Glomerular visceral epithelial cell (primary cell): ENCODE results near the gene SSTR5.
A peak's percentile ranks its signal among the peaks of the same experiment; 100 is the strongest.
"Not testable (repeated sequence)": the region's sequence is repeated elsewhere in the genome, so short reads cannot be mapped to it uniquely, and the experiment has no call there.

ENCODE experiments used
- DNase-seq: peaks from one replicate; pipeline ENCODE4 v3.0.0-alpha.2; 2016; ENCODE audit errors: extremely low spot score

Gene SSTR5

DNA sequence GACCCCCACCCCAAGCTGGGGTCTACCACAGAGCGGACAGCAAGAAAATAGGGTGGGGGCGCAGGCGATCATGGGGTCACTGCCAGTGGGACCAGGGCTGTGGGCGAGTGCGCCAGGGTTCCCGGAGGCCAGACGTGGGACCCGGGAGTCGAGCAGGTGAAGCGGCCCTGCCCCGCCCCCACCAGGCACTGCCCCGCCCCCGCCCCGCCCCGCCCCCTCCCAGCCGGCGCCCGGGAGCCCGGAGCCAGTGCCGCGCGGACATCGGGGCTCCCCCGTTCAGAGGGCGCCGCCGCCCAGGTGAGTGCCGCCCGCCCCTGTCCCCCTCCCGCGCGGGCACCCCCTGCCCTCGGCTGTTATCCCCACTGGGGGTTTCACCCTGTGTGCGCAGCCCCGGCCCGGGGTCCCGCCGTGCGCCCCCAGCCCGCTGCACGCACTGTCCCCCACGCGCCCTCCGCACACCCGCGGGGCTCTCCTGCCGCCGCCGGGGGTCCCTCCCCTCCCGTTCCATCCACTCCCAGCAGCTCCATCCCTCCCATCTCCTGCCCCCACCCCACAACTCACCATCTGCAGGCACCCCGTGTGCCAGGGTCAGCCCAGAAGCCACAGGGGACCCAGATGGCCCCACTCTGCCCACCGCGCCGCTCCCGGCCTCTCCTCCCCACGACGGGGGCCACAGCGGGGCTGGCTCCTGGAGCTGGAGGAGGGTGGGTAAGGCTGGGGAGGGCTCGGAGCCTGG lies at the start of gene SSTR5:
Gene SSTR5 (plus strand): TSS at position 222 of the 736 bp plus-strand sequence. CDS start 6,122 bp downstream, outside the sequence.
- no peak for DNase-seq

DNA sequence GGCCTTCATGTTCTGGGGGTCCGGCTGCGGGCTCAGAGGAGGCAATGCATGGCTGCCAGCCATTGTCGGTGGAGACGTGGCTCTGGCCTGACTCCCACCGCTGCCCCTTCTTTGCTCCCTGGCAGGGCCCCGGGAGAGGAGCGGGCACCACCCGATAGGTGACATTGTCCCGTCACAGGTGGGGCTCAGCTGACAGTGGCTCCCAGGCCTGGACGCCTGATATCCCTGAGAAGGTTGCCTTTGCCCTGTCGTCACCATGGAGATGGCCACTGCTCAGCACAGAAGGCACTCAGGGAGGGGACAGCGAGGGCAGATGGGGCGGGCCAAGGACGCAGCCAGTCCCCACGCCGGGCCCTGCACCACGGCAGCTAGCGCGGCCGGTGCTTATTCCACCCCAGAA lies 48.4 kb upstream of the SSTR5 start:
- no peak for DNase-seq

GRCh38 chr16:1025183-1025809 lies 47.3 kb upstream of the SSTR5 start:
- DNase-seq, result not testable (repeated sequence)

DNA sequence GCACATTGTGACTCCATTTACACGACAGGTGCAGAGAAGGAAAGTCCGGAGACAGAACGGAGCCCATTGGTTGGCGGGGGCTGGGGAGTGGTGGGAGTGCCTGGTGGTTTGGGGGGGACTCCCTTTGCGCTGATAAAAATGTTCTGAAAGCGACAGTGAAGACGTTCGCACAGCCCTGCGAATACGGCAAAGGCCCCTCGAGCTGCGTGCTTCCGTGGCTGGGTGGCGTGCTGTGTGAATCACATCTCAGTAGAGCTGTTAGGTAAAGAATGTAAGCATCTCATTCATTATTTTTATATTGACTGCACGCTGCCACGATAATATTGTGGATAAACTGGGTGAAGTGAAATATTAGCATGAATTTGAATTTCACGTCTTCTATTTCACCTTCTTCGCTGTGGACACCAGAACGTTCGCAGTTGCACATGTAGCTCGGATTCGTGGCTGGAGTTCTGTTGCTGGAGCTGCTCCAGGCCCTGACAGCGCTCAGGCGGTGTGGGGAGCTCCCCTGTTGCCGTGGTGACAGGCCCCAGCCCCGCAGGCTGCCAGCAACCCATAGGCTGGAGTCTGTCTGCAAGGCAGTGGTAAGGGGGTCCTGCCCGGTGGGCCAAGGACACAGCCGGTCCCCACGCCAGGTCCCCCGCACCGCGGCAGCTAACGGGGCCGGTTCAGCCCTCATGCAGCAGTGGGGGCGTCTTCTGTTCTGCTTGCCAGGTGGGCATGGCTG lies 46.3 kb upstream of the SSTR5 start:
- DNase-seq, result no peak

DNA sequence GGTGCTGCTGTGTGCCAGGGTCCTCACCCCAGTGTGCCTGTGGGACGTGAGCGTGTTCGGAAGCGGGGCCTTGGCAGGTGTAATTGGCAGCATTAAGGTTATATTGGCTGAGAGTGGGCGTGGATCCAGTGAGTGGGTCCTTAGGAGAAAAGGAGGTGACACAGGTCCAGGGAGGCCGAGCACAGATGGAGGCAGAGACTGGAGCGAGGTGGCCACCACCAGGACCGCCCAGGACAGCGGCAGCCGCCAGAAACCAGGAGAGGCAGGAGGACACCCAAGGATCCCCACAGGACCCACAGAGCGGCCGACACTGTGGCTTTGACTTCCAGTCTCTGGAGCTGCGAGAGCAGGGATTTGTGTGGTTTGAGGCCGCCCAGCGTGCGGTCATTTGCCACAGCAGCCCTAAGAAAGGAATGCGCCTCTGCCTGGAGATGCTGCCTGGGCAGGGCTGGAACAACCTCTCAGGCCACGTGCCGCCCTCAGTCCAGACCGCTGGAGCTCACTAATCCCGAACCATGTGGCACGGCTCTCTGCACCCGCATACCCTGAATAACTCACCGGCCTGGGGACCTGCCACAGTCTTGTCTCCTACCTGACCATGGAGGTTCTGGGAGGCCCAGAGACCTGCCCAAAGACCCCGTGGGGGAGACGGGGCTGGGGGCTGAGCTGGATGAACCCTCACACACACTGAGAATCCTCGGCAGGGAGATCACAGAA lies 45.6 kb upstream of the SSTR5 start:
- DNase-seq, result no peak

DNA sequence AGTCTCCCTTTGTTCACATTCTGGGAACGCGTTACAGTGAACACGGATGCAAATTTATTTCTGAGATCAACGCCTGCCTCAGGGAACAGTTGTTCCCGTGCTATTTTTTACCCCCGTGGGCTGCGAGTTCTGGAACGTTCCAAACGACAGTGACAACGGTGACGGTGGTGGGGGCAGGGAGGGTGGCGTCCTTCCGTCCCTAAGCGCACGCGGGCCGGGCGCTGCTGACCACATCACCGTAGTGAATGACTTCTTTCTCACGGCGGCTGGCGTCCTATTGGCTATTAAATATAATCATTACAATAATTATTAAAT lies 45.1 kb upstream of the SSTR5 start:
- DNase-seq, result no peak

- DNase-seq, result no peak
Measured at GRCh38 chr16:1028056-1028455, 44.5 kb upstream of the SSTR5 start.

- no peak for DNase-seq
Measured at GRCh38 chr16:1028524-1029258, 43.9 kb upstream of the SSTR5 start.

GRCh38 chr16:1029259-1029545 lies 43.3 kb upstream of the SSTR5 start:
- DNase-seq, result no peak

DNA sequence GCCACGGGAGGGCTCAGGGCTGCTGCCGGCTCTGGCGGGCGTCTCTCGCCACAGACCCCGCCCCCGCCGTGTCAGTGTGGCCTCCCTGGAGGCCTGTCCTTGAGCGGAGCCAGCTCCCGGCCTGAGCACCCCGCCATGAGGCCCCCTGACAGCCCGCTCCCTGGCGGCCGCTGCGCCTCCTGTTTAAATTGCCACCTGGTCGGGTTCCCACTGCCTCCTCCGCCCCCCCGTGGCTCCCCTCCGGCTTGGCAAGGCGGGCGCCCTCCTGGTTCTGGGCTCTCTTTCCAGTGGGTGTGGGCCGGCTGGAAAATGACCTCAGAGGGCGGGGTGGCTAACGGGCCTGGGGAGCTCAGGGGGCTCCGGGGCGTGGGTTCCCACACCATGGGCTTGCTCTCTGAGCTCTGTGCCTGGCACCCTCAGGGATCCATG lies 42.1 kb upstream of the SSTR5 start:
- no peak for DNase-seq

DNA sequence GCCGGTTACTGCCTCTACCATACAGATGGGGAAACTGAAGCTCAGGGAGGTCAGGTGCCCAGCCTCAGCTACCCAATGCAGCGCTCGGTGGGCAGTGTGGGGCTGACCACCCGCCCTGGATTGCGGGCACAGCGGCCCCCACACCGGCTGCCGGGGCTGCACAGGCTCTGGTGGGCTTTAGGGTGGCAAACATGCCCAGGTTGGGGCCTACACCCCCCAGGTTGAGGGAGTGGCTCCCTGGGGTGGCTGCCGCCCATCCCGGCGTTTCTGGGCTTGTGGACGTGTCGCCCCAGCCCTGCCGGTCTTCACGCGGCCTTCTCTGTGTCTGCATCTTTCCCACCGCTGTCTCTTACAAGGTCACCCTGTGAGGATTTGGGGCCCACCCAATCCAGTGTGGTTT lies 40.9 kb upstream of the SSTR5 start:
- DNase-seq, result no peak

- DNase-seq, result no peak
Measured at GRCh38 chr16:1032607-1033006, 39.9 kb upstream of the SSTR5 start.

DNA sequence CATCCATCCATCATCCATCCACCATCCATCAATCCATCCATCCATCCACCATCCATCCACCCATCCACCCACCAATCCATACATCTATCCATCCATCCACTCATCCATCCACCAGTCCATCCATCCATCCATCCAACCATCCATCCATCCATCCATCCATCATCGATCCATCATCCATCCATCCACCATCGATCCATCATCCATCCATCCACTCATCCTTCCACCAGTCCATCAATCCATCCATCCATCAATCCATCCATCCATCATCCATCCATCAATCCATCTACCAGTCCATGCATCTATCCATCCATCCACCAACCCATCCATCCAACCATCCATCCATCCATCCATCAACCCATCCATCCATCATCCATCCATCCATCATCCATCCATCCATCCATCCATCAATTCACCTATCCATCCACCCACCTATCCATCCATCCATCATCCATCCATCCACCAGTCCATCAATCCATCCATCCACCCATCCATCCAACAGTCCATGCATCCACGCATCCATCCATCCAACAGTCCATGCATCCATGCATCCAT lies 39.3 kb upstream of the SSTR5 start:
- DNase-seq, result no peak

DNA sequence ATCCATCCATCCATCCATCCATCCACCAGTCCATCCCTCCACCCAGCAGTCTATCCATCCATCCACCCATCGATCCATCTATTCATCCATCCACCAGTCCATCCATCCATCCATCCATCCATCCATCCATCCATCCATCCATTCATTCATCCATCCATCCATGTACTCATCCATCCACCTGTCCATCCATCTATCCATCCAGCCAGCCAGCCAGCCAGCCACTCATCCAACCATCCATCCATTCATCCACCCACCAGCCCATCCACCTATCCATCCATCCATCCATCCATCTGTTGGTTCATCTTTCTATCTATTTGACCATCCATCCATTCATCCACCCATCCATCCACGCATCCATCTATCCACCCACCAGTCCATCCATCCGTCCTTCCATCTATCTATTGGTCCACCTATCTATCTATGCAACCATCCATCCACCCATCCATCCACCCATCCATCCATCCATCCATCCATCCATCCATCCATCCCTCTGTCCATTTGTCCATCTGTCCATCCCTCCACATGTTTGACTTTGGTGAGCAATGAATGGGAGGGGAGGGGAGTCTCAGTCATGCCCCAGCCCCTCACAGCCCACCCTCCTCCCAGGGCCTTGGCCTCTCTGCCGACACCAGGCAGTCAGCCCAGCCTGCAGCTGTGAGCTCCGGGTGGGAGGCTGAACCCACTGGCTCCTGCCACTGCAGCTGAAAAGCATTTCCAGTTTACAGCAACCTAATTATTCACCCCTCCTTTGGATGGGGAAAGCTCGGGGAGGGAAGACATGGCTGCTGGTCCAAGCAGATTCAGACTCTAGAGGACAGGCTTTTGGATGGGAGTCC lies 38.1 kb upstream of the SSTR5 start:
- DNase-seq, result no peak

DNA sequence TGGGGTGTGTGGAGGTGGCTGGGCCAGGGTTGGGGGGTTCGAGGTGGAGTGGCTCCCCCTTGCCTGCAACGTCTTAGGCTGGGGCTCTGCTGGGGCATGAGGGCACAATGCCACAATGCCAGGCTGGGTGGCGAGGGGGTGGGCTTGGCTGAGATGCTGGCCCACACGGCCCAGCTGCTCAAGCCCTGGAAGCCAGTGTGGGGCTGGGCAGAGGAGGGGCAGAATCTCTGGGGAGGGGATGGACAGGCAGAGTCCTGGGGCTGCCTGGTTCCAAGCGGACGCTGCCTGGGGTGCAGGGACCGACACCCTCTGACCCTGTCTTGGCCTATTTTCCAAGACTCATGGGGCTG lies 37.5 kb upstream of the SSTR5 start:
- DNase-seq, result no peak

GRCh38 chr16:1036166-1036565 lies 36.4 kb upstream of the SSTR5 start:
- peak; percentile 18 for DNase-seq

GRCh38 chr16:1036726-1037393 lies 35.7 kb upstream of the SSTR5 start:
- peak; percentile 84 for DNase-seq

DNA sequence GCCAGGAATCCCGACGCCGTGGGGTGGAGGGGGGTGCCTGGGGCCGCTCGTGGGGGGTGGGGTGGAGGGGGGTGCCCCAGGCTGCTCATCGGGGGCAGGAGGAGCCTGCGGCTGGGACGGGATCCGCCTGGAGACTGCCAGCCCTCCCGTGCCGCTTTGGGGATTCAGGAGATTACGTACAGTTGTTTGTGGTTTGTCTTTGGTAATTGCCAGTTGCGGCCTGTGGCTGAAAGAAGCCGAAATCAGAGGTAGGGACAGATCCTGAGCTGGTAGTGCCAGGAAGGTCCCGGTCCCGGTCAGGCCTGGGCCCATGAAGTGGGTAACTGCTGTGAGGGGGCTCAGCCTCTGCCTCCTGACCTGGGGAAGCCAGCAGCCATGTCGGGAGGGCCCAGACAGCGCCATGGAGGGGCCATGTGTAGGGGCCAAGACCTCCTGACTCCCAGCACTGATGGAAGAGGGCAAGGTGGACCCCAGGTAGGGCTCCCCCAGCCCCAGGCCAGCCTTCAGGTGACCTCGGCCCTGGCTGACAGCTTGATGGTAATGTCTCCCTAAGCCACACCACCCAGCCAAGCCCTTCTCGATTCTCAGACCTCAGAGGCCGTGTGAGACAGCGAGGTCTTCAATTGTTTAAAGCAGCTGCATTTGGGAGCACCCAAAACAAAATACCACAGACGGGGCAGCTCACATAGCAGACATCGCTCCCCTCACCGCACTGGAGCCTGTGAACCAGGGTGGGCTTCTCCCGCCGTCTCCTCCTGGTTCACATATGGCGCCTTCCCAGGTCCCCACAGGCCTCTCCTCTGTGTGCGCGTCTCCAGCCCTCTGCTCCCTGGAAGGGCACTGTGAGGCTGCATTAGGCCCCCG lies 34.9 kb upstream of the SSTR5 start:
- DNase-seq, result peak; percentile 43

DNA sequence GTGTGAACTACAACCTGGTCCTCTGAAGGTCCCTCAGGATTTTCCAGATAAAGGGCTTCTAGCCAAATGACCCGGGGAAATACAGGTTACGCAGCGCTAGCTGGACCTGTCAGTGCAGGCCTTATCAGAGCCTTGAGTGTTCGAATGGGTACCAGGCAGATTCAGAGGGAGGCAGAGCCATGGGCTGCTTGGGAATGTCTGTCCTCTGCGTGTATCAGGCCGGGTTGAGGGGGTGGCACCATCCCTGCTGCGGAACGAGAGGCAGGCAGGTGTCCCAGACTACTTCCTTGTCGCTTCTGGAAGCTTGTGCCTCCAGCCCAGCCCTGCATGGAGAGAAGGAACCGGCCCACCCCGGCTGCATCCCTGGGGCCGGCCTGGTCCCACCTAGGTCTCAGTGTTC lies 33.6 kb upstream of the SSTR5 start:
- DNase-seq, result no peak
